Astrocyte of the spinal cord (primary cell): ENCODE data around the gene HNRNPCL4.
"Not testable (repeated sequence)": the region's sequence is repeated elsewhere in the genome, so short reads cannot be mapped to it uniquely, and the experiment has no call there.

ENCODE experiments used
- DNase-seq: peaks from one replicate; pipeline ENCODE4 v3.0.0; 2011; ENCODE audit warnings: low read depth, low spot score
- H3K4me3 ChIP-seq: 2 replicates; pipeline ENCODE4 v1.5.1; 2011; ENCODE audit warnings: low read depth, mild to moderate bottlenecking, low read length, moderate library complexity
- in situ Hi-C: cut with HindIII; loops from 2 replicates; pipeline ENCODE4 v1.10.0; 2017; ENCODE audit warnings: low sequenced_read_pairs

HNRNPCL4 gene

GRCh38 chr1:13165531-13165930 is at the start of gene HNRNPCL4:
TSS of gene HNRNPCL4 (minus strand) at chr1:13165631. CDS start at chr1:13165467, 164 bp downstream.
- DNase-seq, H3K4me3 ChIP-seq, in situ Hi-C loops: not testable (repeated sequence)

- H3K4me3 ChIP-seq, DNase-seq, in situ Hi-C loops: not testable (repeated sequence)
Observed at GRCh38 chr1:13208712-13209111, 43.3 kb upstream of the HNRNPCL4 start.

DNA sequence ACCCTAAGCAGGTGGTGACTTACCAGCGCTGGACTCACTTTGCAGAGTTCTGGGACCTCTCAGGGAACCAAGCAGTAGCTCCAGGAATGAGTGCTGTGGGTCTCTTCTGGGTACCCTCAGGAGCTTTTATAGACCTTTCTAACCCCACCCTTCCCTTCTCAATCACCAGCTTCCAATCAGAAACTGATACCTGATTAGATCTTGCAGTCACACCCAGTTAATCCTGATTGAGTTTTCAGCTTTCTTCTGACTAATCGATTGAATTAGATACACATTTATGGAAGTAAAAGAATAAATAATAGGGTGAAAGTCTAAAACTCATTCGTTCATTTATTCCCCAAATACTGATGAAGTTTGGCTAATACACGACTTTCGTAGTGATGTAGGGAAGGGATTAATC is 35.9 kb upstream of the HNRNPCL4 start, which contains the start of gene PRAMEF13:
Gene PRAMEF13, minus strand, starts transcription at position 101 of the 400 bp plus-strand sequence. CDS start 1,820 bp downstream, outside the sequence.
- H3K4me3 ChIP-seq, in situ Hi-C loops, DNase-seq: not testable (repeated sequence)

- DNase-seq, in situ Hi-C loops, H3K4me3 ChIP-seq: not testable (repeated sequence)
Observed at GRCh38 chr1:13171548-13171947, 6.1 kb upstream of the HNRNPCL4 start, which contains the start of gene PRAMEF9. TSS of gene PRAMEF9 (plus strand) at chr1:13171848. CDS start at chr1:13175281, 3,433 bp downstream.

GRCh38 chr1:13155909-13156308 is 9.5 kb downstream of the HNRNPCL4 start, which contains the start of gene PRAMEF26:
TSS of gene PRAMEF26 (minus strand) at chr1:13156009. CDS start at chr1:13153095, 2,914 bp downstream.
- in situ Hi-C loops, DNase-seq, H3K4me3 ChIP-seq: not testable (repeated sequence)

- DNase-seq, in situ Hi-C loops: not testable (repeated sequence)
Observed at GRCh38 chr1:13116754-13117153, 48.7 kb downstream of the HNRNPCL4 start, which contains the start of gene HNRNPCL2. TSS of gene HNRNPCL2 (minus strand) at chr1:13116854. CDS start at chr1:13116400, 454 bp downstream.

More at GRCh38 chr1:13116754-13117153, 48.7 kb downstream of the HNRNPCL4 start, which contains the start of gene HNRNPCL2:
- H3K4me3 ChIP-seq: not testable (repeated sequence)
